Duodenal mucosa (tissue), 2 donors: ENCODE measurements around the gene ELMO1.

ENCODE experiments used
- H3K27ac ChIP-seq: one replicate; pipeline ENCODE4 v1.7.0; 2013; ENCODE audit warnings: low read depth, low read length
- H3K27me3 ChIP-seq, 2 donors: one replicate each; pipeline ENCODE4 v1.7.0; 2013; ENCODE audit warnings: low read length in 2 of 2, control low read depth in 1 of 2; ENCODE audit not compliant: insufficient read depth in 2 of 2, control insufficient read depth in 1 of 2
- H3K36me3 ChIP-seq, 2 donors: one replicate each; pipeline ENCODE4 v1.7.0; 2013; ENCODE audit warnings: low read length in 2 of 2, control low read depth in 1 of 2; ENCODE audit not compliant: insufficient read depth in 2 of 2, control insufficient read depth in 1 of 2
- H3K4me1 ChIP-seq, 2 donors: one replicate each; pipeline ENCODE4 v1.7.0; 2013; ENCODE audit warnings: low read length in 2 of 2, control low read depth in 1 of 2; ENCODE audit not compliant: insufficient read depth in 2 of 2, control insufficient read depth in 1 of 2
- H3K4me3 ChIP-seq, 2 donors: one replicate each; pipeline ENCODE4 v1.7.0; 2013; ENCODE audit warnings: low read length in 2 of 2, low read depth in 1 of 2
- H3K9ac ChIP-seq, 2 donors: one replicate each; pipeline ENCODE4 v1.7.0; 2013; ENCODE audit warnings: low read length in 2 of 2, low read depth in 1 of 2
- H3K9me3 ChIP-seq, 2 donors: one replicate each; pipeline ENCODE4 v1.7.0; 2013; ENCODE audit warnings: low read length in 2 of 2, control low read depth in 1 of 2; ENCODE audit not compliant: control insufficient read depth in 1 of 2

ELMO1 gene

GRCh38 chr7:37341033-37341630, 107.5 kb downstream of the ELMO1 start:
- Histone ChIP-seq H3K9me3 (no peaks in the 10 kb centered on the region), H3K27ac (no peak overlapping the region), H3K4me3 (no peak overlapping the region), H3K9ac (no peak overlapping the region), H3K4me1 (peaks cover 0 to 5% of the 10 kb centered on the region in 2 donors), H3K27me3 (no peaks in the 10 kb centered on the region), H3K36me3 (no peaks in the 10 kb centered on the region)

GRCh38 chr7:37338966-37339365, 109.7 kb downstream of the ELMO1 start:
- no peak overlapping the region for H3K27ac ChIP-seq
- H3K9ac ChIP-seq = no peak overlapping the region
- H3K4me1 ChIP-seq = no peaks in the 10 kb centered on the region
- no peaks in the 10 kb centered on the region for H3K9me3 ChIP-seq
- H3K4me3 ChIP-seq = no peak overlapping the region
- H3K27me3 ChIP-seq = no peaks in the 10 kb centered on the region
- H3K36me3 ChIP-seq = no peaks in the 10 kb centered on the region

GRCh38 chr7:37337522-37337921, 111.1 kb downstream of the ELMO1 start:
- H3K9me3 ChIP-seq = no peaks in the 10 kb centered on the region
- no peaks in the 10 kb centered on the region for H3K4me1 ChIP-seq
- H3K27me3 ChIP-seq = no peaks in the 10 kb centered on the region
- no peaks in the 10 kb centered on the region for H3K36me3 ChIP-seq
- no peak overlapping the region for H3K27ac ChIP-seq
- no peak overlapping the region for H3K9ac ChIP-seq
- no peak overlapping the region for H3K4me3 ChIP-seq

- H3K27ac ChIP-seq = no peak overlapping the region
- no peaks in the 10 kb centered on the region for H3K9me3 ChIP-seq
- H3K27me3 ChIP-seq = no peaks in the 10 kb centered on the region
- H3K9ac ChIP-seq = no peak overlapping the region
- no peak overlapping the region for H3K4me3 ChIP-seq
- no peaks in the 10 kb centered on the region for H3K36me3 ChIP-seq
- H3K4me1 ChIP-seq = no peaks in the 10 kb centered on the region
Observed at GRCh38 chr7:37336259-37336658, 112.4 kb downstream of the ELMO1 start.

- no peaks in the 10 kb centered on the region for H3K4me1 ChIP-seq
- H3K9ac ChIP-seq = no peak overlapping the region
- no peak overlapping the region for H3K27ac ChIP-seq
- no peaks in the 10 kb centered on the region for H3K36me3 ChIP-seq
- H3K4me3 ChIP-seq = no peak overlapping the region
- H3K27me3 ChIP-seq = no peaks in the 10 kb centered on the region
- no peaks in the 10 kb centered on the region for H3K9me3 ChIP-seq
Observed at GRCh38 chr7:37333075-37333474, 115.6 kb downstream of the ELMO1 start.

- Histone ChIP-seq H3K4me1 (no peaks in the 10 kb centered on the region), H3K9me3 (no peaks in the 10 kb centered on the region), H3K27me3 (no peaks in the 10 kb centered on the region), H3K9ac (no peak overlapping the region), H3K27ac (no peak overlapping the region), H3K36me3 (no peaks in the 10 kb centered on the region), H3K4me3 (no peak overlapping the region)
Observed at GRCh38 chr7:37332243-37333016, 116.2 kb downstream of the ELMO1 start.

GRCh38 chr7:37330775-37331174, 117.9 kb downstream of the ELMO1 start:
- H3K27me3 ChIP-seq = no peaks in the 10 kb centered on the region
- no peak overlapping the region for H3K27ac ChIP-seq
- H3K4me3 ChIP-seq = no peak overlapping the region
- no peaks in the 10 kb centered on the region for H3K4me1 ChIP-seq
- no peaks in the 10 kb centered on the region for H3K9me3 ChIP-seq
- H3K9ac ChIP-seq = no peak overlapping the region
- no peaks in the 10 kb centered on the region for H3K36me3 ChIP-seq

- no peaks in the 10 kb centered on the region for H3K27me3 ChIP-seq
- H3K4me1 ChIP-seq = no peaks in the 10 kb centered on the region
- no peak overlapping the region for H3K27ac ChIP-seq
- H3K9ac ChIP-seq = no peak overlapping the region
- no peaks in the 10 kb centered on the region for H3K9me3 ChIP-seq
- H3K36me3 ChIP-seq = no peaks in the 10 kb centered on the region
- no peak overlapping the region for H3K4me3 ChIP-seq
Observed at GRCh38 chr7:37329940-37330339, 118.7 kb downstream of the ELMO1 start.

- Histone ChIP-seq H3K4me3 (no peak overlapping the region), H3K27me3 (no peaks in the 10 kb centered on the region), H3K9ac (no peak overlapping the region), H3K36me3 (no peaks in the 10 kb centered on the region), H3K4me1 (no peaks in the 10 kb centered on the region), H3K27ac (no peak overlapping the region), H3K9me3 (no peaks in the 10 kb centered on the region)
Observed at GRCh38 chr7:37327288-37327687, 121.4 kb downstream of the ELMO1 start.

- Histone ChIP-seq H3K4me1 (no peaks in the 10 kb centered on the region), H3K4me3 (no peak overlapping the region), H3K27me3 (no peaks in the 10 kb centered on the region), H3K9me3 (no peaks in the 10 kb centered on the region), H3K27ac (no peak overlapping the region), H3K36me3 (no peaks in the 10 kb centered on the region), H3K9ac (no peak overlapping the region)
Observed at GRCh38 chr7:37323966-37324365, 124.7 kb downstream of the ELMO1 start.
